Activated CD4-positive, alpha-beta T cell treated with anti-CD3 and anti-CD28 coated beads for 48 hours (primary cell): Measurements from ENCODE around the gene BCAS1.

Experiments
- DNase-seq: peaks from one replicate; pipeline ENCODE4 v3.0.0-alpha.2; 2020

BCAS1 gene

GRCh38 chr20:54103067-54103761 is 32.8 kb upstream of the BCAS1 start:
- peak; percentile 90 for DNase-seq

- DNase-seq = no peak
These were observed 32.1 kb upstream of the BCAS1 start for GRCh38 chr20:54102543-54102942.

GRCh38 chr20:54100563-54100962 is 30.2 kb upstream of the BCAS1 start:
- DNase-seq = no peak

- DNase-seq = no peak
These were observed 29.5 kb upstream of the BCAS1 start for GRCh38 chr20:54099894-54100293.

- DNase-seq = no peak
These were observed 27.7 kb upstream of the BCAS1 start for GRCh38 chr20:54098047-54098446.

- no peak for DNase-seq
These were observed 26.8 kb upstream of the BCAS1 start for GRCh38 chr20:54097236-54097529.

- no peak for DNase-seq
These were observed 25.4 kb upstream of the BCAS1 start for GRCh38 chr20:54095824-54096223.

GRCh38 chr20:54094268-54094580 is 23.8 kb upstream of the BCAS1 start:
- no peak for DNase-seq

- DNase-seq = no peak
These were observed 23.3 kb upstream of the BCAS1 start for GRCh38 chr20:54093423-54094267.

GRCh38 chr20:54092021-54092420 is 21.6 kb upstream of the BCAS1 start:
- DNase-seq = no peak

GRCh38 chr20:54091120-54091480 is 20.7 kb upstream of the BCAS1 start:
- DNase-seq = no peak

- DNase-seq = no peak
These were observed 20.1 kb upstream of the BCAS1 start for GRCh38 chr20:54090230-54091119.

GRCh38 chr20:54088430-54088829 is 18.0 kb upstream of the BCAS1 start:
- no peak for DNase-seq

GRCh38 chr20:54086507-54087039 is 16.2 kb upstream of the BCAS1 start:
- no peak for DNase-seq

GRCh38 chr20:54085910-54086309 is 15.5 kb upstream of the BCAS1 start:
- DNase-seq = no peak

GRCh38 chr20:54085425-54085824 is 15.0 kb upstream of the BCAS1 start:
- DNase-seq = no peak

GRCh38 chr20:54084727-54085388 is 14.5 kb upstream of the BCAS1 start:
- no peak for DNase-seq

GRCh38 chr20:54084193-54084592 is 13.8 kb upstream of the BCAS1 start:
- no peak for DNase-seq

- no peak for DNase-seq
These were observed 13.1 kb upstream of the BCAS1 start for GRCh38 chr20:54083459-54083858.

- no peak for DNase-seq
These were observed 11.7 kb upstream of the BCAS1 start for GRCh38 chr20:54082100-54082499.

GRCh38 chr20:54079652-54080051 is 9.3 kb upstream of the BCAS1 start:
- no peak for DNase-seq

- peak; percentile 32 for DNase-seq
These were observed 8.0 kb upstream of the BCAS1 start for GRCh38 chr20:54078296-54078984.
